Measurements from ENCODE around the gene MROH2B. TPM values are rescaled to one million over a fixed set of nuclear protein-coding genes. Genes with fewer than 3 reads are reported as not detected.

MROH2B gene
- polyA plus RNA-seq, 1 donor from 2014 or later: not detected

- no peak overlapping the region for H3K9ac ChIP-seq (ENCODE audit: low read length)
- H3K9me3 ChIP-seq (ENCODE audit: low read length): no peaks in the 10 kb centered on the region
- no peaks in the 10 kb centered on the region for H4K20me1 ChIP-seq (ENCODE audit: insufficient read depth)
- no peak overlapping the region for H3K4me2 ChIP-seq (ENCODE audit: low read length)
- no peak overlapping the region for H3K4me3 ChIP-seq (ENCODE audit: low read length)
- H3K27ac ChIP-seq (ENCODE audit: low read length): no peak overlapping the region
- H2AFZ ChIP-seq (ENCODE audit: low read depth, low read length): no peak overlapping the region
- TF ChIP-seq POLR2AphosphoS5 (IDR thresholded peaks at IDR 0.05) (no peak), REST (IDR thresholded peaks at IDR 0.05; ENCODE audit: borderline replicate concordance) (no peak), CTCF (IDR thresholded peaks at IDR 0.05; ENCODE audit: poor library complexity, severe bottlenecking) (no peak), TAF1 (IDR thresholded peaks at IDR 0.05; ENCODE audit: low read depth) (no peak), EP300 (conservative IDR thresholded peaks at IDR 0.05; ENCODE audit: poor library complexity, severe bottlenecking) (no peak), SMC3 (conservative IDR thresholded peaks at IDR 0.05; ENCODE audit: poor library complexity) (no peak), RAD21 (conservative IDR thresholded peaks at IDR 0.05) (no peak), MXI1 (conservative IDR thresholded peaks at IDR 0.05; ENCODE audit: poor library complexity, severe bottlenecking) (no peak), EZH2 (IDR thresholded peaks at IDR 0.05; ENCODE audit: borderline replicate concordance, insufficient read depth, low read length, poor library complexity, severe bottlenecking) (no peak)
- H3K27me3 ChIP-seq (ENCODE audit: insufficient read depth, low read depth, low read length): no peaks in the 10 kb centered on the region
- H3F3A ChIP-seq (ENCODE audit: insufficient read depth, low read length, poor library complexity, severe bottlenecking): no peaks in the 10 kb centered on the region
- H3K36me3 ChIP-seq (ENCODE audit: insufficient read depth, low read length): no peaks in the 10 kb centered on the region
- no peaks in the 10 kb centered on the region for H3K79me2 ChIP-seq (replicated peaks; ENCODE audit: insufficient read depth, low read length)
- H3K9me2 ChIP-seq (ENCODE audit: insufficient read depth, low read length): no peaks in the 10 kb centered on the region
These were observed 31.2 kb upstream of the MROH2B start for GRCh38 chr5:41102341-41102740.

GRCh38 chr5:41097642-41098041, 26.5 kb upstream of the MROH2B start:
- Histone ChIP-seq H3K9ac (ENCODE audit: low read length) (no peak overlapping the region), H3K36me3 (ENCODE audit: insufficient read depth, low read length) (no peaks in the 10 kb centered on the region), H3K9me3 (ENCODE audit: low read length) (no peaks in the 10 kb centered on the region), H3K4me2 (ENCODE audit: low read length) (no peak overlapping the region), H3K4me3 (ENCODE audit: low read length) (no peak overlapping the region), H4K20me1 (ENCODE audit: insufficient read depth) (no peaks in the 10 kb centered on the region), H3K27ac (ENCODE audit: low read length) (no peak overlapping the region), H3F3A (ENCODE audit: insufficient read depth, low read length, poor library complexity, severe bottlenecking) (no peaks in the 10 kb centered on the region), H3K79me2 (replicated peaks; ENCODE audit: insufficient read depth, low read length) (no peaks in the 10 kb centered on the region), H2AFZ (ENCODE audit: low read depth, low read length) (no peak overlapping the region), H3K9me2 (ENCODE audit: insufficient read depth, low read length) (no peaks in the 10 kb centered on the region), H3K27me3 (ENCODE audit: insufficient read depth, low read depth, low read length) (no peaks in the 10 kb centered on the region)
- TF ChIP-seq SMC3 (conservative IDR thresholded peaks at IDR 0.05; ENCODE audit: poor library complexity): no peak
- TF ChIP-seq CTCF (IDR thresholded peaks at IDR 0.05; ENCODE audit: poor library complexity, severe bottlenecking): no peak
- TF ChIP-seq POLR2AphosphoS5 (IDR thresholded peaks at IDR 0.05): no peak
- no peak for TF ChIP-seq EZH2 (IDR thresholded peaks at IDR 0.05; ENCODE audit: borderline replicate concordance, insufficient read depth, low read length, poor library complexity, severe bottlenecking)
- TF ChIP-seq REST (IDR thresholded peaks at IDR 0.05; ENCODE audit: borderline replicate concordance): no peak
- no peak for TF ChIP-seq EP300 (conservative IDR thresholded peaks at IDR 0.05; ENCODE audit: poor library complexity, severe bottlenecking)
- TF ChIP-seq TAF1 (IDR thresholded peaks at IDR 0.05; ENCODE audit: low read depth): no peak
- no peak for TF ChIP-seq MXI1 (conservative IDR thresholded peaks at IDR 0.05; ENCODE audit: poor library complexity, severe bottlenecking)
- no peak for TF ChIP-seq RAD21 (conservative IDR thresholded peaks at IDR 0.05)

Data from neural cell (in vitro differentiated cells).